KOPT-K1 (cell line): ENCODE results near the gene PHF21B.
"Not testable (repeated sequence)": the region's sequence is repeated elsewhere in the genome, so short reads cannot be mapped to it uniquely, and the experiment has no call there.

Experiments
- H3K27ac ChIP-seq: fragments of 200-600 bp; sonication (generic); 2 replicates; pipeline ENCODE4 v1.5.1; 2016; ENCODE audit warnings: antibody characterized with exemption, mild to moderate bottlenecking, low read depth, low read length; ENCODE audit not compliant: poor library complexity, severe bottlenecking
- H3K36me3 ChIP-seq: fragments of 200-600 bp; sonication (generic); 2 replicates; pipeline ENCODE4 v1.5.1; 2017; ENCODE audit warnings: antibody characterized with exemption, mild to moderate bottlenecking, low read length, moderate library complexity; ENCODE audit not compliant: insufficient read depth
- H3K9me3 ChIP-seq: fragments of 200-600 bp; sonication (generic); 2 replicates; pipeline ENCODE4 v1.5.1; 2017; ENCODE audit warnings: antibody characterized with exemption, low read length, mild to moderate bottlenecking; ENCODE audit not compliant: insufficient read depth, poor library complexity, severe bottlenecking

PHF21B gene

GRCh38 chr22:44968736-44969135, 41.1 kb downstream of the PHF21B start:
- Histone ChIP-seq H3K27ac (no peak overlapping the region), H3K9me3 (no peaks in the 10 kb centered on the region), H3K36me3 (no peaks in the 10 kb centered on the region)

- no peak overlapping the region for H3K27ac ChIP-seq
- no peaks in the 10 kb centered on the region for H3K9me3 ChIP-seq
- no peaks in the 10 kb centered on the region for H3K36me3 ChIP-seq
Observed at GRCh38 chr22:44965171-44965570, 44.6 kb downstream of the PHF21B start.

GRCh38 chr22:44964722-44965078, 45.1 kb downstream of the PHF21B start:
- Histone ChIP-seq H3K9me3 (no peaks in the 10 kb centered on the region), H3K27ac (no peak overlapping the region), H3K36me3 (no peaks in the 10 kb centered on the region)

- Histone ChIP-seq H3K27ac (no peak overlapping the region), H3K36me3 (no peaks in the 10 kb centered on the region), H3K9me3 (no peaks in the 10 kb centered on the region)
Observed at GRCh38 chr22:44963832-44964721, 45.7 kb downstream of the PHF21B start.

- Histone ChIP-seq H3K36me3 (no peaks in the 10 kb centered on the region), H3K9me3 (no peaks in the 10 kb centered on the region), H3K27ac (no peak overlapping the region)
Observed at GRCh38 chr22:44962741-44963454, 46.9 kb downstream of the PHF21B start.

- H3K27ac ChIP-seq, H3K9me3 ChIP-seq, H3K36me3 ChIP-seq: not testable (repeated sequence)
Observed at GRCh38 chr22:44961682-44962081, 48.1 kb downstream of the PHF21B start.

GRCh38 chr22:44956840-44957767, 52.7 kb downstream of the PHF21B start:
- no peaks in the 10 kb centered on the region for H3K9me3 ChIP-seq
- no peak overlapping the region for H3K27ac ChIP-seq
- no peaks in the 10 kb centered on the region for H3K36me3 ChIP-seq

- H3K9me3 ChIP-seq = peaks cover 4% of the 10 kb centered on the region
- H3K27ac ChIP-seq = no peak overlapping the region
- no peaks in the 10 kb centered on the region for H3K36me3 ChIP-seq
Observed at GRCh38 chr22:44955102-44955501, 54.7 kb downstream of the PHF21B start.

- Histone ChIP-seq H3K9me3 (peaks cover 4% of the 10 kb centered on the region), H3K27ac (no peak overlapping the region), H3K36me3 (no peaks in the 10 kb centered on the region)
Observed at GRCh38 chr22:44954149-44954548, 55.7 kb downstream of the PHF21B start.

GRCh38 chr22:44952863-44953746, 56.7 kb downstream of the PHF21B start:
- no peaks in the 10 kb centered on the region for H3K36me3 ChIP-seq
- no peak overlapping the region for H3K27ac ChIP-seq
- H3K9me3 ChIP-seq = peaks cover 4% of the 10 kb centered on the region

GRCh38 chr22:44951510-44951816, 58.3 kb downstream of the PHF21B start:
- peaks cover 4% of the 10 kb centered on the region for H3K9me3 ChIP-seq
- H3K27ac ChIP-seq = no peak overlapping the region
- H3K36me3 ChIP-seq = no peaks in the 10 kb centered on the region

- peaks cover 4% of the 10 kb centered on the region for H3K9me3 ChIP-seq
- no peak overlapping the region for H3K27ac ChIP-seq
- no peaks in the 10 kb centered on the region for H3K36me3 ChIP-seq
Observed at GRCh38 chr22:44950806-44951509, 58.8 kb downstream of the PHF21B start.

GRCh38 chr22:44947846-44948245, 62.0 kb downstream of the PHF21B start:
- Histone ChIP-seq H3K9me3 (peaks cover 4% of the 10 kb centered on the region), H3K27ac (no peak overlapping the region), H3K36me3 (no peaks in the 10 kb centered on the region)

GRCh38 chr22:44947049-44947448, 62.8 kb downstream of the PHF21B start:
- H3K9me3 ChIP-seq = peaks cover 4% of the 10 kb centered on the region
- H3K36me3 ChIP-seq = no peaks in the 10 kb centered on the region
- no peak overlapping the region for H3K27ac ChIP-seq
